GM12892 (cell line): Measurements from ENCODE around the gene MUC5AC.
"Not testable (repeated sequence)": the region's sequence is repeated elsewhere in the genome, so short reads cannot be mapped to it uniquely, and the experiment has no call there.

Experiments used
- POLR2A ChIP-seq: IDR thresholded peaks from 2 replicates; pipeline ENCODE4 v1.6.1; 2011; ENCODE audit warnings: low read depth, low read length, control low read depth
- POLR2AphosphoS5 ChIP-seq: IDR thresholded peaks from 2 replicates; pipeline ENCODE4 v1.6.1; 2011; ENCODE audit warnings: low read depth, low read length, control low read depth

DNA sequence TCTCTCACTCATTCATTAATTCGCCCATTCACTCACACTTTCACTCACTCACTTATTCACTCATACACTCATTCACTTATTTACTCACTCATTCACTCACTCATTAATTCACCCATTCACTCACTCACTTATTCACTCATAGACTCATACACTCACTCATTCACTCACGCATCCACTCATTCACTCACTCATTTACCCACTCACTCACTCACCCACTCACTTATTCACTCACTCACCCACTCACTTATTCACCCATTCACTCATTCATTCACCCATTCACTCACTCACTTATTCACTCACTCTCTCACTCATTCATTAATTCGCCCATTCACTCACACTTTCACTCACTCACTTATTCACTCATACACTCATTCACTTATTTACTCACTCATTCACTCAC is 3.1 kb upstream of the MUC5AC start:
- TF ChIP-seq POLR2AphosphoS5, POLR2A: not testable (repeated sequence)
